HG02884 (cell line): ENCODE measurements around the gene HRCT1.
"Not testable (repeated sequence)": the region's sequence is repeated elsewhere in the genome, so short reads cannot be mapped to it uniquely, and the experiment has no call there.

Experiments used
- ATAC-seq: cut with Tn5 transposase; IDR thresholded peaks from one replicate; pipeline ENCODE4 v1.9.1; 2021; ENCODE audit warnings: mild to moderate bottlenecking, moderate library complexity; ENCODE audit not compliant: unreplicated experiment

The HRCT1 gene

GRCh38 chr9:35892051-35892450 lies 14.0 kb upstream of the HRCT1 start:
- ATAC-seq: no peak

DNA sequence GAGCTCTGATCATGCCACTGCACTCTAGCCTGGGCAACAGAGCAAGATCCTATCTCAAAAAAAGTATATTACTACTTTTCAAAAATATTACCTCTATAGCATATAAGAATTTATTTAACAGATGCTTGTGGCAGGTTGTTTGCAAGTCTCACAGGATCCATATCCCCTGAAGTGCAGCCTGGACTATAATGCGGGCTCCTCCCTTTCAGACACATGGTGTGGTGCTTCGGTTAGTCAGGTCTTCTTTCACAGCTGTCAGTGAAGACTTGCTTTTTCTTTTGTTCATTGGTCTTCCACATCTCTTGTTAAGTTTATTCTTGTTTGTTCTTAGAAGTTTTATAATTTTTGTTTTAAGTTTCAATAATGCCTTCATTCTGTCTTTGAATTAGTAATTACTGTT lies 9.4 kb upstream of the HRCT1 start:
- no peak for ATAC-seq

DNA sequence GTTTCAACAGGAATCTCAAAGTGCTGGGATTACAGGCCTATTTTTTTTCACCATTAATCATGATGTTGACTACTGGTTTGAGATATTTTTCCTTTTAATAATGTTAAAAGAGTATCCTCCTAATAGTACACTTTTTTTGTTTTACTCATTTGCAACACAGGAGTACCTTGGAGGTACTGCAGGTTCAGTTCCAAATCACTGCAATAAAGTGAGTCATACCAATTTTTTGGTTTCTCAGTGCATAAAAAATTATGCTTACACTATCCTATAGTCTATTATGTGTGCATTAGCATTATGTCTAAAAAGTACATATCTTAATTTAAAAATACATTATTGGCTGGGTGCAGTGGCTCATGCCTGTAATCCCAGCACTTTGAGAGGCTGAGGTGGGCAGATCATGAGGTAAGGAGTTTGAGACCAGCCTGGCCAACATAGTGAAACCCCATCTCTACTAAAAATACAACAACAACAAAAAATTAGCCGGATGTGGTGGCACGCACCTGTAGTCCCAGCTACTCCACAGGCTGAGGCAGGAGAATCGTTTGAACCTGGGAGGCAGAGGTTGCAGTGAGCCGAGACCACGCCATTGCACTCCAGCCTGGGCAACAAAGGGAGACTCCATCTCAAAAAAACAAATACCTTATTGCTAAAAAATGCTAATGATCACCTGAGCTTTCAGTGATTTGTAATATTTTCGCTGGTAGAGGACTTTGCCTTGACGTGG lies 8.5 kb upstream of the HRCT1 start:
- ATAC-seq: not testable (repeated sequence)

GRCh38 chr9:35898337-35898736 lies 7.7 kb upstream of the HRCT1 start:
- no peak for ATAC-seq

GRCh38 chr9:35899021-35899420 lies 7.0 kb upstream of the HRCT1 start:
- no peak for ATAC-seq

- ATAC-seq: no peak
These were observed 3.0 kb upstream of the HRCT1 start for GRCh38 chr9:35903049-35903448.

DNA sequence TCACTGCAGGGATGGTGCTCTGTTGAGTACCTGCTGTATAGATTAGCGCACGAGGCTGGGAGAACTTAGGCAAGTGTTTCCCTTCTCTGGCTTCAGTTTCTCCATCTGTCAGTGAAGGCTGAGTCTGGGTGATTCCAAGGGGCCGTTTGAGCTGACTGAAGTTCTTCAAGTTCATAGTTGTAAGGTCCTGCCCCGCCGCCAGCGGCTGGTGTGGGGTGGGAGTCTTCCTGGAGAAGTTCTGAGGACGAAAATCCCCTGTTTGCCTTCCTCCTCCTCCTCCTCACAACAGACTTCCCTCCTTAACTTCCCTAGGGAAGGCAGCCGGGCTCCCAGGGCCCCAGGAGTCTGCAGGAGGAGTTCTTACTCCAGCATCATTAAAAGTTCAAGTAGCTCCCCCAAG lies 1.7 kb upstream of the HRCT1 start:
- ATAC-seq: no peak

DNA sequence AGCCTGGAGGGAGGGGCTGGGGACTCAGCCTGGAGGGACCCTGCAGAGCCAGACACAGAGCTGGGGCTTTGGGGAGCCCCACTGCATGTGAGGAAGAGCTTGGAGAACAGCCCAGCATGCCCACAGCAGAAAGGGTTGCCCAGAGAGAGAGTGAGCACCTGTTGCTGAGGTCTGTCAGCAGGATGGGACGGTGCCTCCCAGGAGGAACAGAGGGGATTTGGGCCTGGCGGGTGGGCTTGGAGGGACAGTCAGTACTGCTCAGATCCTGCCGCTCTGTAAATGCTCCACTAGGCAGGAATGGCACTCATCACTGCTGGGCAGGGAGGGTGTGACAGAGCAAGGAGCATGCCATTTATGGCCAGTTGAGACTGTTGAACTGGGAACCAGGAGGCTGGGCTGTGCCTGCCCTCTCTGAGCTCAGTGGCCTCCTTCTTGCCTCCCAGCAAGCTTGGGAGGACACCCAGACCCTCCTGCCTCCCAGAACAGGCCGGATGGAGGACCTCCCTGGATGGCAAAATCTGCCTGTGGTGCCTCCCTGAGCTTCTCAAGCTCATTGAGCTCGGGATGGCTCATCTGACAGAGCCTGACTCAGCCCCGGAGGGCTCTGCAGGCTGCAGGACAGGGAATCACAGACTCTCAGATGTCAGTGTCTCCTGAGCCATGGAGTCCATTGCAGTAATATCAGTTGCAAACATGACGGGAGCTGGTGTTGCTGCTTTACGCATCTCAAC lies 786 bp upstream of the HRCT1 start:
- no peak for ATAC-seq

DNA sequence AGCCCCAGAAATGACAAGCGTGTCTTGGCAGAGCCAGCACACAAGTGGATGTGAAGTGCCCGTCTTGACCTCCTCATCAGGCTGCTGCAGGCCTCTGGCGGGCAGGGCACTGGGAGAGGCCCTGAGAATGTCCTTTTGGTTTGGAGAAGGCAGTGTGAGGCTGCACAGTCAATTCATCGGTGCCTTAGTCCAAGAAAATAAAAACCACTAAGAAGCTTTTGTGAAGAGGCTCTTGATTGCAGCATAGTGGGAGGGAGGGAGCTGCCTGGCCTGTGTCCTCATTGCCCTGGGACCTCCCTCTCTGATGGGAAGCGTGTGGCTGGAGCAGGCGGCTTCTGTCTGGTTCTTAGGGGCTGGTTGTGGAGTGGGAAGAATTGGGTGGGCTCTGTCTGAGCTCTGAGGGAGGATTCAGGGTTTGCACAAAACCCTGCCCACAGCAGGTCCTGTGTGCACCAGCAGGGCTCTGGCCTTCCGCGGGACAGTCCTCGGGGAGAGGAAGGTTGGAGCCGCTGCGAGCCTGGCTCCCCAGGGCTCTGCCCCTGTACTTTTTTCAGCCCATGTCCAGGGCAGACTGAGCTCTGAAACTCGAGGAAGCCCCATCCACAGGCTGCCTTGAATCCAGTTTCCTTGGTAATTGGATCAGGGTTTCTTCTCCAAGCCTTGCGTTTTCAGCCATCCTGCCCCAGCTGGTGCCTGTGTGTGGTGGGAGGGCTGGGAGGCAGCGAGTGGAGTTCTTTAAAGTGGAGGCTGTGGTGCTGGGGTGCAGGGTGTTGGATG lies 1.1 kb downstream of the HRCT1 start:
- ATAC-seq: no peak

DNA sequence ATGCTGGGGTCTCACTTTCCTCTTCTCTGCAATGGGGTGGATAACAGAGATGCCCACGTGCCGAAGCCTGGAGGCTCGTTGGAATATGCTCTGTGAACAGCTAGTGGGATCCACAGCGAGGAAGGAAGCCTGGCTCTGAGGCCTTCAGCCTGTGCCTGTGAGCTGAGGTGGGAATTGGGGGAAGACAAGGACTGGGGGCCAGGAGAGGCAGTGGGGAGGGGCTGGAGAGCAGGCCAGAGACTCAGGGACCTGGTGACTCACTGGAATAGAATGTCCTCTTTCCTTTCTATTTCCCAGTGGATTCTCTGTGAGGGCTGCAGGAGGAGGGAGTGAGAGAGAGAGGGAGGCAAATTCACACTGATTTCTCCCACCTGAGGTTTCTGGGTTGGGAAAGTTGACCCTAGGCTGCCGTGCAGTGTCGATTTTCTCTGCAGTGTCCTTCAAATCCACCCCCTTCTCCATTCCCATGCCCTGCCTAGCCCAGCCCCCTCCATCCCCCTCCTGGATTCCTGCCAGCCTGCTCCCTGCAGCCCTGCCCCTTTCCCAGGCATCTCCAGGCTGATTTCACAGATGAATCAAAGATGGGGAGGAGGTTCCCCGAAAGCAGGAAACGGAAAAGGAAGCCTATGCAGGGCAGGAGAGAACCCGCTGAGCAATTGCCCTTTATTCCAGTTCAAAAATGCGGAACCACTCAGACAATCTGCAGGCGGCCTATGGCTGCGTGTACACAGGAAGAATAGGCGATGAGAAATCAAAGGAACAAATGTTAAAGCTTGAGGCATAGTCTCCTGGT lies 1.9 kb downstream of the HRCT1 start:
- no peak for ATAC-seq

DNA sequence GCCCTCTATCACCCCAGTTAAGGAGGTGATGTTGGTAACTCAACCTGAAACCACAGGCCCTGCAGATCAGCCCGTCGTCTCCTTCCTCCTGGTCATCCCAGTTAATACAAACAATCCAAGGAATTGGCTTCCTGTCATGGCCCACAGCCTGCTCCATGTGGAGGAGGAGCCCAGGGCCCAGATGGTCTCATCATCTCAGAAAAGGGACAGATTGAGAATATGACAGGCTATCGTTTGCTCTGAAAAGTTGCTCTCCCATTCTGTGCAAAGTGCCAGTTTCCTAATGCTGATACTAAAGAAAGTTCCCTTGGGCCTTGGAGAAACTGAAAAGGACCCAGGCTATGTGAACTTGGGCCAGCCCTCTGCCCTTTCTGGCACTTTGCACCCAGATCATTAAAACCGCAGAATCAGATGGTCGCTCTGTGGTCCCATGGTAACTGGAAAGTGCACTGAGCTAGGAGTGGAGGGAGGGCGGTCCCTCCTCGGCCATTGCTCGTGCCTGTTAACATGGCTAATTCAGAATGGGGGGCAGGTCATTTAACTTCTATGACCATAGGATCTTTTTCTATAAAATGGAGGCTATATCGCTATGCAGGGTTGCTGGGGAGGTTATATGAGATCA lies 2.6 kb downstream of the HRCT1 start:
- no peak for ATAC-seq

DNA sequence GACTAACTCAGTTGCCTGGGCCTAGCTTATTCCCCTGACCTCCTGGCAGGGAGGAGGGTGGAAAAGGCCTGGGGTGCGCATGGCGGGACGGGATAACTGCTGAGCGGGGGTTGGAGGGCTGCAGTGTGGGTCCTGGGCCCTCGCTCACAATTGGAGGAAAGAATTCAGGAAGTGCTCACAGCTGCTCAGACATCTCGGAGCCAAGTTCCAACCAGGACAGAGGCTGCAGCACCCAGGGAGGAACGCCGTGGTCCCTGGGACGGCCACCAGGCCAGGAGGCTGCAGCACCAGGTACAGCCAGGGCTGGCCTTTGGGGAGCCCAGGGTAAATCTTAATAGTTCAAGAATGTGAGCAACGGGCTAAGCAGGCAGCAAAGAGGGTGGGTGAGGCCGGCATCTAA lies 3.3 kb downstream of the HRCT1 start, which contains the start of gene SPAAR:
Gene SPAAR, plus strand, starts transcription at position 217 of the 400 bp plus-strand sequence. CDS start 974 bp downstream, outside the sequence.
- ATAC-seq: no peak

GRCh38 chr9:35909687-35910612 lies 3.9 kb downstream of the HRCT1 start:
- ATAC-seq: no peak

GRCh38 chr9:35910613-35911359 lies 4.8 kb downstream of the HRCT1 start:
- no peak for ATAC-seq

- no peak for ATAC-seq
These were observed 5.7 kb downstream of the HRCT1 start for GRCh38 chr9:35911690-35912089.

DNA sequence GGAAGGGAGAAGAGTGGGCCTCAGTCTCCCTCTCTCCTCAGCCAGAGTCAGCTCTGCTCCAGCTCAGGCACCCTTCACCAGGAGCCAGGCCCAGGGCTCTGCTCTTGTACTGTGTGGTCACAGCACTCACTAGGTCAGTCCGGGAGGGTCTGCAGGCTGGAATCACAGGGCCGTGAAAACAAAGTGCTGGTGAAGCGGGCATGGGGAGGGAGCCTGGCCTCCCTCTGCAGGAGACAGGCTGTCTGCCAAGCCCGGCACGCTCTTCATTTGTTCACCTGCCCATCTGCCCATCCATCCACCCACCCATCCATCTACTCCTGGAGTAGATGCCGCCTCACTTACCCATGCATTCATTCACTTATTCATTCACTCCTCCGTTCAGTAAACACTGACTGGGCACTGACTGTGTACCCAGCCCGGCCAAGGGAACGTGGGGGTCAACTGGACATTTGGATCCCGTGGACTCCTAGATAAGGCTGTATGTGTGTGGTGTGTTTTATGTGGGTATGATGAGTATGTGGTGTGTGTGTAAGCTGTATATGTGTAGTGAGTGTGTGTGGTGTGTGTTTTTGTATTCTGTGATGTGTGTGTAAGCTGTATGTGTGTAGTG lies 6.9 kb downstream of the HRCT1 start:
- no peak for ATAC-seq

DNA sequence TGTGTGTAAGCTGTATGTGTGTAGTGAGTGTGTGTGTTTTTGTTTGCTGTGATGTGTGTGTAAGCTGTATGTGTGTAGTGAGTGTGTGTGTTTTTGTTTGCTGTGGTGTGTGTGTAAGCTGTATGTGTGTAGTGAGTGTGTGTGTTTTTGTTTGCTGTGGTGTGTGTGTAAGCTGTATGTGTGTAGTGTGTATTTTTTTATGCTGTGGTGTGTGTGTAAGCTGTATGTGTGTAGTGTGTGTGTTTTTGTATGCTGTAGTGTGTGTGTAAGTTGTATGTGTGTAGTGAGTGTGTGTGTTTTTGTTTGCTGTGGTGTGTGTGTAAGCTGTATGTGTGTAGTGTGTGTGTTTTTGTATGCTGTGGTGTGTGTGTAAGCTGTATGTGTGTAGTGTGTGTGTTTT lies 7.4 kb downstream of the HRCT1 start:
- not testable (repeated sequence) for ATAC-seq

GRCh38 chr9:35914301-35914807 lies 8.4 kb downstream of the HRCT1 start:
- ATAC-seq: no peak
